ENCODE results near the gene ACIN1.
"Not testable (repeated sequence)": the region's sequence is repeated elsewhere in the genome, so short reads cannot be mapped to it uniquely, and the experiment has no call there.

ACIN1 gene

GRCh38 chr14:23121361-23121771, 26.4 kb upstream of the ACIN1 start:
- DNase-seq: no peak

- DNase-seq: peak; percentile 75 to 96
These were observed 25.8 kb upstream of the ACIN1 start for GRCh38 chr14:23120541-23121251.

GRCh38 chr14:23119363-23120327, 24.7 kb upstream of the ACIN1 start:
- peak; percentile 35 to 38 for DNase-seq

GRCh38 chr14:23118506-23119362, 23.8 kb upstream of the ACIN1 start, which contains the start of gene CEBPE:
TSS of gene CEBPE (minus strand) at chr14:23119255. CDS start at chr14:23119091, 164 bp downstream.
- peak; percentile 46 to 52 for DNase-seq

- no peak for DNase-seq
These were observed 22.6 kb upstream of the ACIN1 start for GRCh38 chr14:23117371-23118020.

GRCh38 chr14:23115918-23116317, 21.0 kb upstream of the ACIN1 start:
- no peak for DNase-seq

GRCh38 chr14:23115039-23115731, 20.2 kb upstream of the ACIN1 start:
- DNase-seq: peak; percentile 53 to 77

GRCh38 chr14:23114669-23115038, 19.7 kb upstream of the ACIN1 start:
- no peak for DNase-seq

GRCh38 chr14:23114120-23114458, 19.2 kb upstream of the ACIN1 start:
- no peak for DNase-seq

GRCh38 chr14:23113431-23114119, 18.6 kb upstream of the ACIN1 start:
- DNase-seq: no peak

- DNase-seq: peak in 1 of 2 donors; percentile 22
These were observed 17.6 kb upstream of the ACIN1 start for GRCh38 chr14:23112359-23113178.

GRCh38 chr14:23110579-23111365, 15.8 kb upstream of the ACIN1 start:
- DNase-seq: no peak

- DNase-seq: no peak
These were observed 14.8 kb upstream of the ACIN1 start for GRCh38 chr14:23109769-23110168.

- not testable (repeated sequence) for DNase-seq
These were observed 13.2 kb upstream of the ACIN1 start for GRCh38 chr14:23108169-23108568.

GRCh38 chr14:23107620-23108019, 12.7 kb upstream of the ACIN1 start:
- not testable (repeated sequence) for DNase-seq

- DNase-seq: no peak
These were observed 11.8 kb upstream of the ACIN1 start for GRCh38 chr14:23106747-23107045.

- DNase-seq: no peak
These were observed 10.4 kb upstream of the ACIN1 start for GRCh38 chr14:23105348-23105824.

- no peak for DNase-seq
These were observed 9.8 kb upstream of the ACIN1 start, which contains the start of gene CIROP for GRCh38 chr14:23104591-23105347. TSS of gene CIROP (minus strand) at chr14:23104989. CDS start at chr14:23104920, 69 bp downstream.

Measured in inflammatory macrophage treated with lipopolysaccharide for 1 hour (primary cell).